Esophagus muscularis mucosa (tissue), 4 donors: ENCODE results near the gene TMEM132A. TPM values are rescaled to one million over a fixed set of nuclear protein-coding genes. Genes with fewer than 3 reads are reported as not detected.
"Not testable (repeated sequence)": the region's sequence is repeated elsewhere in the genome, so short reads cannot be mapped to it uniquely, and the experiment has no call there.

Experiments
- DNase-seq: peaks from one replicate; pipeline ENCODE4 v3.0.0-alpha.2; 2017; ENCODE audit errors: extremely low spot score
- H3K27ac ChIP-seq, 4 donors: fragments of 200-600 bp; sonication (generic); replicated peaks in 1 of 4; 1 replicate in 3 of 4; 2 replicates in 1 of 4; pipeline ENCODE4 v1.5.1; 2016 to 2019; ENCODE audit warnings: mild to moderate bottlenecking in 1 of 4
- H3K27me3 ChIP-seq, 4 donors: fragments of 200-600 bp; sonication (generic); one replicate each; pipeline versions ENCODE4 v1.5.1 to v1.6.0; 2016 to 2019
- H3K36me3 ChIP-seq, 4 donors: fragments of 200-600 bp; sonication (generic); one replicate each; pipeline ENCODE4 v1.5.1; 2016 to 2019
- H3K4me1 ChIP-seq, 4 donors: fragments of 200-600 bp; sonication (generic); one replicate each; pipeline ENCODE4 v1.5.1; 2016 to 2019
- H3K4me3 ChIP-seq, 4 donors: fragments of 200-600 bp; sonication (generic); 1 replicate in 2 of 4; 2 replicates in 2 of 4; pipeline ENCODE4 v1.5.1; 2016 to 2019; ENCODE audit warnings: mild to moderate bottlenecking in 4 of 4, moderate library complexity in 1 of 4
- H3K9me3 ChIP-seq, 4 donors: fragments of 200-600 bp; sonication (generic); 1 replicate in 3 of 4; 2 replicates in 1 of 4; pipeline ENCODE4 v1.5.1; 2016 to 2019
- EP300 ChIP-seq: sonication (generic); formaldehyde crosslinking; IDR thresholded peaks from one replicate; pipeline ENCODE4 v1.6.1; 2017; ENCODE audit warnings: antibody characterized with exemption
- POLR2A ChIP-seq: fragments of 450-650 bp; IDR thresholded peaks from one replicate; pipeline ENCODE4 v1.6.1; 2017; ENCODE audit warnings: antibody characterized with exemption, moderate library complexity, mild to moderate bottlenecking, low read depth
- POLR2AphosphoS5 ChIP-seq, 2 donors: sonication (generic); formaldehyde crosslinking; IDR thresholded peaks; one replicate each; pipeline ENCODE4 v1.6.1; 2017; ENCODE audit warnings: antibody characterized with exemption in 2 of 2
- WGBS: methylation state at CpG from one replicate; pipeline ENCODE4 v1.1.5; 2018; 5-methylcytosine and 5-hydroxymethylcytosine counted together
- intact Hi-C: fragments of 100-400 bp; cut with DNase I; formaldehyde crosslinking; loops from one replicate; pipeline ENCODE4 v1.15.1; 2023
- total RNA-seq, 4 donors: library from RNA; depleted of rRNA; stranded (reverse); fragments of >200 nt; gene quantifications; one replicate each; pipeline versions ENCODE4 v1.1.0 to v1.2.1, GENCODE V29; 2016
- TF ChIP-seq, protein P1 (sequence below), 3 experiments: fragments of 200-600 bp in 2 of 3; fragments of 450-650 bp in 1 of 3; sonication (generic) in 2 of 3; IDR thresholded peaks; one replicate each; pipeline ENCODE4 v1.5.1; 2017 to 2019; ENCODE audit warnings: antibody characterized with exemption in 3 of 3, mild to moderate bottlenecking in 2 of 3, moderate library complexity in 1 of 3

TMEM132A gene
- total RNA-seq, 4 donors from 2014 or later: 2.9 to 9.3 (median 6.8) TPM

DNA sequence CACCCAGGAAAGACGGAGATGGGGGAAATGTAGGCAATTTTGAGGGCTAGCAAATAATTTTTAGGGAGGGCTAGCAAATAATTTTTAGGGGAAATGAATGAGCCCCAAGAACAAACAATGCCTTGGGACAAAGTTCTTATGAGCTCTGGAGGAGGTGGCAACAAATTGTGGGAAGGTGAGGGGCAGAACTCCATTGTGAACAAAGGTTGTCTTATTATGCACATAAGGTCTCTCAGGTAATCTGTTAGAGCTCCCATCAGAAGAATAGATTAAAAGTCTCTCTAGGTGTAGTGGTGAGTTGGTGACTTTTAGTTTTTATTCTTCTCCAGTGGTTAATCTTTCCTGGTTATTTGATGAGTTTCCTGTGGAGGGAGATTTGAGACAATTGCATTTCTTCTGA lies 15.5 kb upstream of the TMEM132A start:
- peaks cover 38 to 46% (median 41%) of the 10 kb centered on the region in 4 donors for H3K4me1 ChIP-seq
- no peak for DNase-seq
- no peak overlapping the region for H3K27ac ChIP-seq
- no peak overlapping the region for H3K4me3 ChIP-seq
- WGBS: 0% methylated on average over 1 of the region's 1 CpG
- TF ChIP-seq POLR2A (no peak), POLR2AphosphoS5 (IDR thresholded peaks at IDR 0.05) (no peak), EP300 (no peak)
- TF ChIP-seq, protein P1, sequence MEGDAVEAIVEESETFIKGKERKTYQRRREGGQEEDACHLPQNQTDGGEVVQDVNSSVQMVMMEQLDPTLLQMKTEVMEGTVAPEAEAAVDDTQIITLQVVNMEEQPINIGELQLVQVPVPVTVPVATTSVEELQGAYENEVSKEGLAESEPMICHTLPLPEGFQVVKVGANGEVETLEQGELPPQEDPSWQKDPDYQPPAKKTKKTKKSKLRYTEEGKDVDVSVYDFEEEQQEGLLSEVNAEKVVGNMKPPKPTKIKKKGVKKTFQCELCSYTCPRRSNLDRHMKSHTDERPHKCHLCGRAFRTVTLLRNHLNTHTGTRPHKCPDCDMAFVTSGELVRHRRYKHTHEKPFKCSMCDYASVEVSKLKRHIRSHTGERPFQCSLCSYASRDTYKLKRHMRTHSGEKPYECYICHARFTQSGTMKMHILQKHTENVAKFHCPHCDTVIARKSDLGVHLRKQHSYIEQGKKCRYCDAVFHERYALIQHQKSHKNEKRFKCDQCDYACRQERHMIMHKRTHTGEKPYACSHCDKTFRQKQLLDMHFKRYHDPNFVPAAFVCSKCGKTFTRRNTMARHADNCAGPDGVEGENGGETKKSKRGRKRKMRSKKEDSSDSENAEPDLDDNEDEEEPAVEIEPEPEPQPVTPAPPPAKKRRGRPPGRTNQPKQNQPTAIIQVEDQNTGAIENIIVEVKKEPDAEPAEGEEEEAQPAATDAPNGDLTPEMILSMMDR (IDR thresholded peaks at IDR 0.05): no peak
- intact Hi-C loops: loop anchor here (10.0 kb wide), 1 partner anchor 246 kb away; no protein-coding TSS in a partner anchor
- H3K9me3 ChIP-seq: no peaks in the 10 kb centered on the region
- no peaks in the 10 kb centered on the region for H3K36me3 ChIP-seq
- H3K27me3 ChIP-seq: no peaks in the 10 kb centered on the region

DNA sequence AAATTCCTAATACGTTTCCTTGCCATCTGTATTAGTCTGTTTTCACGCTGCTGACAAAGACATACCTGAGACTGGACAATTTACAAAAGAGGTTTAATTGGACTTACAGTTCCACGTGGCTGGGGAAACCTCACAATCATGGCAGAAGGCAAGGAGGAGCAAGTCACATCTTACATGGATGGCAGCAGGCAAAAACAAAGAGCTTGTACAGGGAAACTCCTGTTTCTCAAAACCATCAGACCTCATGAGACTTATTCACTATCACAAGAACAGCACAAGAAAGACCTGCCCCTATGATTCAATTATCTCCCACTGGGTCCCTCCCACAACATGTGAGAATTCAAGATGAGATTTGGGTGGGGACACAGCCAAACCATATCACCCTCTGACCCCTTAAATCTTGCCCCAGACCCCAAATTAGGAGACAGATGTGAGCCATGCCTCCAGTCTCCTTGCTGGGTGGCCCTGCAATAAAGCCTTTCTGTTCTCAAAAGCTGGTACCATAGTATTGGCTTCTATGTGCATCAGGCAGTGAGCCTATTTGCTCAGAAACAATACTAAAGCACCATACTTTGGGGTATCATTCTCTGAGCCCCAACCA lies 14.5 kb upstream of the TMEM132A start:
- not testable (repeated sequence) for H3K4me3 ChIP-seq, DNase-seq, H3K27me3 ChIP-seq, H3K9me3 ChIP-seq, H3K36me3 ChIP-seq, H3K27ac ChIP-seq
- peaks cover 29 to 37% (median 33%) of the 10 kb centered on the region in 4 donors for H3K4me1 ChIP-seq
- intact Hi-C loops: loop anchor here (10.0 kb wide), 1 partner anchor 245 kb away; no protein-coding TSS in a partner anchor
- WGBS: 68% methylated on average over 3 of the region's 3 CpGs

DNA sequence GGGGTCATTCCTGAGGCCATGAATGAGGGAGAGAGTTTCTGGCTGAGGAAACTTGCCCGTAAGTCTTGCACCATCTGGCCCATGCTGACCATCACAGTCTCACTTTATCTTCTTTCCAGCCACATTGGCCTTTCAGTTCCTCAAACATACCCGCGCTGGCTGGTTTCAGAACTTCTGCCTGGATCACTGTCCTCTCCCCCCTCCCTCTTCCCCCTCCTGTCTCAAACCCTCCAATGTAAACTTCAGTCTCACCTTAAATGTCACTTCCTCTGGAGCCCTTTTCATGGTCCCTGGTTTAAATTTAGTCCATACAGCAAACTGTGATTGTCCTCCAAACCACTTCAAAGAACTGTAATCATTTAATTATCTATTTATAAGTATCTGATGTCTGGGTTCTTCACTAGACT lies 14.0 kb upstream of the TMEM132A start:
- H3K4me1 ChIP-seq: peaks cover 27 to 34% (median 32%) of the 10 kb centered on the region in 4 donors
- no peak overlapping the region for H3K4me3 ChIP-seq
- no peaks in the 10 kb centered on the region for H3K27me3 ChIP-seq
- H3K27ac ChIP-seq: no peak overlapping the region
- no peaks in the 10 kb centered on the region for H3K36me3 ChIP-seq
- no peaks in the 10 kb centered on the region for H3K9me3 ChIP-seq
- TF ChIP-seq EP300: no peak
- TF ChIP-seq POLR2A: no peak
- TF ChIP-seq POLR2AphosphoS5 (IDR thresholded peaks at IDR 0.05): no peak
- TF ChIP-seq, protein P1 (IDR thresholded peaks at IDR 0.05): no peak
- WGBS: 62% methylated on average over 3 of the region's 3 CpGs
- DNase-seq: no peak
- intact Hi-C loops: no loop called here

DNA sequence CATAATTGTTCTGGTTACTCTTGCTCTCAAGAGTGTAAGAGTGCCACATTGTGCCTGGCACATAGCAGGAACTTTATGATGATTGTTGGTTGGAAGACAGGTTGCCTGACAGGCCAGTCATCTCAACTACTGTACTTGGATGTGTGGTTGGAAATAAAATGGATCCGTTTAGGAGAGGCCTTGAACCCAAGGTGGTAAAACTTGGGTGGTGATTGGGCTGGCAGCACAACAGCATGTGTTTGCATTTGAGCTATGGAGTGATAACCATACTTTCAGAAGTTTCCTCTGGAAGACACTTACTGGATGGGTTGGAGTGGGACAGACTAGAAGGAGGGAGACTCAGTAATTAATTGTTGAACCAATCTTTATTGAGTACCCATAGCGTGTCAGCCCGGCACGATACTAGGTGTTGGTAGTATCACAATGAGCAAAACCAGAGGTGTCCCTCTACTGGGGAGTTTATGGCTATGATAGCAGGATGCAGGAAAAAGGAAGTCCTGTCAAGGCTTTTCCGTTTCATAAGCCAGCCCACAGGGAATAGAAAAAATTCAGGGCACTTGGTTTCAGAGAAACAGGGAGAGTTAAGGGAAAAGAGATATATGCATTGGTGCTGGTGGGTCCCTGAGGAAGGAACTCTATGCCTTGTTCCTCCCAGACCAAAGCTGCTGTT lies 13.4 kb upstream of the TMEM132A start:
- TF ChIP-seq POLR2A (no peak), POLR2AphosphoS5 (IDR thresholded peaks at IDR 0.05) (no peak), EP300 (no peak)
- TF ChIP-seq, protein P1 (IDR thresholded peaks at IDR 0.05): no peak
- H3K9me3 ChIP-seq: no peaks in the 10 kb centered on the region
- H3K4me3 ChIP-seq: no peak overlapping the region
- no peaks in the 10 kb centered on the region for H3K27me3 ChIP-seq
- H3K27ac ChIP-seq: no peak overlapping the region
- no peak for DNase-seq
- H3K36me3 ChIP-seq: no peaks in the 10 kb centered on the region
- intact Hi-C loops: no loop called here
- H3K4me1 ChIP-seq: peaks cover 27 to 34% (median 32%) of the 10 kb centered on the region in 4 donors
- WGBS: 81% methylated on average over 5 of the region's 5 CpGs

DNA sequence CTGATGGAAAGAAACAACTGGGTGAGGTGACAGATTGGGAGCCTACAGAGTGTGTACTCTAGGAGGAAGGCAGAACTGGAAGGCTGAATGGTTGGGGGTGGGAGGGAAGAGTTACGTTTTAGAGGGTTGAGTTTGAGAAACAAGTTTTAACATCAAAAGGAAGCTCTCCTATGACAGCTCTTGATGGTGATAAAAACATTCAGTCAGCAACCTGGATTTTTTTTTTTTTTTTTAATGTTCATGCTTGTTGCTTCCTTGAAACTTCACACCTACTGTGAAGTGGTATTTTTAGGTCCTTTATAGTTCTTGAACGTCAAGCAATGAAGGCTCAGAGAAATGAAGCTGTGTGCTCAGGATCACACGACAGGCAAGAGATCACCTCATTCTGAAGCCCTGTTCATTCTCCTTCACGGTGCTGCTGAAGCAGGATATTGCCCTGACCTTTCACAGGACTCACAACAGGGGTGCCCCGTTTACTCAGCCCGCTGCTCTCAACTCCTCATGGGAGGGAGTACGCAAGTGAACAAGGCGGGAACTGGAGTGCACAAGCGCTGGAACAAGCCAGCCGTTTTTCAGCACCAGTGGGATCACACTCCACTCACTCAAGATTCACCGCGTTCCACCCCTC lies 11.9 kb upstream of the TMEM132A start:
- Histone ChIP-seq H3K4me1 (peaks cover 34 to 44% (median 41%) of the 10 kb centered on the region in 4 donors), H3K9me3 (no peaks in the 10 kb centered on the region), H3K36me3 (peaks cover 0 to 3% (median 0%) of the 10 kb centered on the region in 4 donors), H3K27ac (peak overlapping the region in 1 of 4 donors; percentile 93), H3K27me3 (no peaks in the 10 kb centered on the region), H3K4me3 (no peak overlapping the region)
- no peak for DNase-seq
- WGBS: 78% methylated on average over 12 of the region's 12 CpGs
- TF ChIP-seq POLR2A: no peak
- TF ChIP-seq POLR2AphosphoS5 (IDR thresholded peaks at IDR 0.05): no peak
- no peak for TF ChIP-seq EP300
- TF ChIP-seq, protein P1 (IDR thresholded peaks at IDR 0.05): no peak
- intact Hi-C loops: no loop called here
